H9 (cell line): ENCODE results near the gene GTF3C5. TPM values are rescaled to one million over a fixed set of nuclear protein-coding genes. Genes with fewer than 3 reads are reported as not detected.

Source experiments
- DNase-seq: peaks from one replicate; pipeline ENCODE4 v3.0.0-alpha.2; 2017
- H2AFZ ChIP-seq: one replicate; pipeline ENCODE4 v1.6.1; 2013; ENCODE audit warnings: mild to moderate bottlenecking, low read length, control low read depth, moderate library complexity
- H2AK5ac ChIP-seq: 2 replicates; pipeline ENCODE4 v1.6.1; 2013; ENCODE audit warnings: low read length, control low read depth, mixed read lengths; ENCODE audit not compliant: insufficient read length
- H2BK120ac ChIP-seq: one replicate; pipeline ENCODE4 v1.6.1; 2013; ENCODE audit warnings: low read depth, mild to moderate bottlenecking, low read length, control low read depth, inconsistent platforms; ENCODE audit not compliant: poor library complexity, severe bottlenecking
- H2BK12ac ChIP-seq: 2 replicates; pipeline ENCODE4 v1.6.1; 2013; ENCODE audit warnings: low read length, control low read depth, mixed read lengths, low read depth; ENCODE audit not compliant: insufficient read length
- H2BK15ac ChIP-seq: 2 replicates; pipeline ENCODE4 v1.6.1; 2013; ENCODE audit warnings: low read depth, low read length, control low read depth
- H2BK20ac ChIP-seq: one replicate; pipeline ENCODE4 v1.6.1; 2013; ENCODE audit warnings: low read depth, mild to moderate bottlenecking, low read length, control low read depth, inconsistent platforms; ENCODE audit not compliant: poor library complexity, severe bottlenecking
- H2BK5ac ChIP-seq: 2 replicates; pipeline ENCODE4 v1.6.1; 2013; ENCODE audit warnings: low read length, control low read depth, mixed read lengths; ENCODE audit not compliant: insufficient read length
- H3K14ac ChIP-seq: 2 replicates; pipeline ENCODE4 v1.6.1; 2013; ENCODE audit warnings: low read length, control low read depth; ENCODE audit not compliant: insufficient read depth
- H3K18ac ChIP-seq: 2 replicates; pipeline ENCODE4 v1.6.1; 2013; ENCODE audit warnings: low read depth, mild to moderate bottlenecking, mixed read lengths, low read length, control low read depth; ENCODE audit not compliant: insufficient read length
- H3K23ac ChIP-seq: 2 replicates; pipeline ENCODE4 v1.6.1; 2013; ENCODE audit warnings: low read length, control low read depth, mixed read lengths, low read depth; ENCODE audit not compliant: insufficient read length
- H3K23me2 ChIP-seq: 2 replicates; pipeline ENCODE4 v1.6.1; 2013; ENCODE audit warnings: low read depth, mild to moderate bottlenecking, mixed read lengths, low read length, control low read depth; ENCODE audit not compliant: insufficient read length, poor library complexity, severe bottlenecking
- H3K27ac ChIP-seq: 2 replicates; pipeline ENCODE4 v1.5.1; 2013; ENCODE audit warnings: low read length, control low read depth, mixed read lengths, low read depth; ENCODE audit not compliant: insufficient read length
- H3K27me3 ChIP-seq: 2 replicates; pipeline ENCODE4 v1.6.1; 2013; ENCODE audit warnings: low read length, control low read depth, inconsistent platforms; ENCODE audit not compliant: insufficient read depth
- H3K4ac ChIP-seq: 2 replicates; pipeline ENCODE4 v1.6.1; 2013; ENCODE audit warnings: low read depth, mild to moderate bottlenecking, control low read depth, inconsistent platforms, low read length, moderate library complexity
- H3K4me1 ChIP-seq: 2 replicates; pipeline ENCODE4 v1.6.1; 2013; ENCODE audit warnings: low read length, control low read depth, inconsistent platforms; ENCODE audit not compliant: insufficient read depth
- H3K4me2 ChIP-seq: 2 replicates; pipeline ENCODE4 v1.6.1; 2013; ENCODE audit warnings: low read length, control low read depth, mixed read lengths; ENCODE audit not compliant: insufficient read length, insufficient read depth
- H3K56ac ChIP-seq: 2 replicates; pipeline ENCODE4 v1.6.1; 2013; ENCODE audit warnings: low read depth, mild to moderate bottlenecking, mixed read lengths, low read length, control low read depth; ENCODE audit not compliant: insufficient read length
- H3K79me1 ChIP-seq: 2 replicates; pipeline ENCODE4 v1.6.1; 2013; ENCODE audit warnings: low read depth, mild to moderate bottlenecking, moderate library complexity, low read length, control low read depth, inconsistent platforms; ENCODE audit not compliant: insufficient read depth, poor library complexity, severe bottlenecking
- H3K79me2 ChIP-seq: 2 replicates; pipeline ENCODE4 v1.6.1; 2013; ENCODE audit warnings: low read length, control low read depth, inconsistent platforms; ENCODE audit not compliant: insufficient read depth
- H3K9ac ChIP-seq: 2 replicates; pipeline ENCODE4 v1.6.1; 2013; ENCODE audit warnings: low read length, control low read depth, mixed read lengths; ENCODE audit not compliant: insufficient read length; ENCODE audit errors: extremely low read depth
- H3K9me3 ChIP-seq: one replicate; pipeline ENCODE4 v1.6.1; 2013; ENCODE audit warnings: low read depth, low read length, inconsistent platforms; ENCODE audit not compliant: control insufficient read depth
- H3T11ph ChIP-seq: one replicate; pipeline ENCODE4 v1.6.1; 2013; ENCODE audit warnings: mild to moderate bottlenecking, low read length, control low read depth, inconsistent platforms
- H4K20me1 ChIP-seq: one replicate; pipeline ENCODE4 v1.6.1; 2013; ENCODE audit not compliant: control insufficient read depth, insufficient read length, insufficient read depth
- H4K5ac ChIP-seq: 2 replicates; pipeline ENCODE4 v1.6.1; 2013; ENCODE audit warnings: low read depth, mild to moderate bottlenecking, mixed read lengths, low read length, control low read depth; ENCODE audit not compliant: insufficient read length
- H4K8ac ChIP-seq: replicated peaks from 2 replicates; pipeline ENCODE4 v1.6.1; 2013; ENCODE audit warnings: low read length, control low read depth, mixed read lengths, low read depth; ENCODE audit not compliant: insufficient read length
- H4K91ac ChIP-seq: 2 replicates; pipeline ENCODE4 v1.6.1; 2013; ENCODE audit warnings: low read depth, mild to moderate bottlenecking, moderate library complexity, mixed read lengths, low read length, control low read depth; ENCODE audit not compliant: insufficient read length
- H3K27ac Mint-ChIP-seq, 3 experiments: 2 replicates in 2 of 3; 3 replicates in 1 of 3; pipeline ENCODE4 v1.8.0; 2020 to 2021; ENCODE audit warnings: mixed read lengths in 3 of 3, mild to moderate bottlenecking in 1 of 3, moderate library complexity in 1 of 3
- H3K27me3 Mint-ChIP-seq: 2 replicates; pipeline ENCODE4 v1.8.0; 2021; ENCODE audit warnings: low read depth, mild to moderate bottlenecking, moderate library complexity, mixed read lengths
- H3K36me3 Mint-ChIP-seq, 3 experiments: 2 replicates in 2 of 3; 3 replicates in 1 of 3; pipeline ENCODE4 v1.8.0; 2020 to 2021; ENCODE audit warnings: low read depth in 3 of 3, mixed read lengths in 3 of 3; ENCODE audit not compliant: insufficient read depth in 1 of 3
- H3K4me1 Mint-ChIP-seq, 2 experiments: 2 replicates each; pipeline ENCODE4 v1.8.0; 2020; ENCODE audit warnings: mixed read lengths in 2 of 2
- H3K4me3 Mint-ChIP-seq, 2 experiments: 2 replicates in 1 of 2; 3 replicates in 1 of 2; pipeline ENCODE4 v1.8.0; 2020 to 2021; ENCODE audit warnings: mild to moderate bottlenecking in 2 of 2, mixed read lengths in 2 of 2, moderate library complexity in 1 of 2
- H3K9me3 Mint-ChIP-seq, 2 experiments: 2 replicates in 1 of 2; 3 replicates in 1 of 2; pipeline ENCODE4 v1.8.0; 2020; ENCODE audit warnings: mild to moderate bottlenecking in 2 of 2, mixed read lengths in 2 of 2, moderate library complexity in 1 of 2
- CTCF ChIP-seq: fragments of 200-600 bp; sonication (generic); conservative IDR thresholded peaks from 3 replicates; pipeline ENCODE4 v1.8.0; 2021; ENCODE audit warnings: antibody characterized with exemption, mild to moderate bottlenecking
- WGBS: extraction: QIAGEN DNeasy Blood & Tissue Kit; methylation state at CpG from one replicate; pipeline ENCODE4 v1.1.7; 2013; ENCODE audit warnings: missing lambda C conversion rate, low lambda C conversion rate, mixed read lengths; ENCODE audit not compliant: insufficient read length; ENCODE audit errors: extremely low coverage; 5-methylcytosine and 5-hydroxymethylcytosine counted together
- total RNA-seq: library from RNA; stranded (reverse); gene quantifications from 2 replicates; pipeline ENCODE4 v1.2.1, GENCODE V29; 2021

Gene GTF3C5
- total RNA-seq, 1 experiment from 2014 or later: 88.9 TPM

- no peak overlapping the region for H3K4me3 Mint-ChIP-seq
- no peaks in the 10 kb centered on the region for H3K79me1 ChIP-seq
- no peaks in the 10 kb centered on the region for H3K9me3 ChIP-seq
Observed at GRCh38 chr9:133076691-133077090, 45.9 kb downstream of the GTF3C5 start.

More at GRCh38 chr9:133076691-133077090, 45.9 kb downstream of the GTF3C5 start:
- Histone ChIP-seq H3K4ac (no peak overlapping the region), H3K23ac (no peak overlapping the region), H3K79me2 (no peaks in the 10 kb centered on the region), H3K4me2 (no peak overlapping the region), H3K27me3 (no peaks in the 10 kb centered on the region), H3K27ac (no peak overlapping the region), H4K91ac (no peak overlapping the region), H3K18ac (no peak overlapping the region), H2BK12ac (no peak overlapping the region), H2AFZ (no peak overlapping the region), H3T11ph (no peak overlapping the region), H3K23me2 (no peaks in the 10 kb centered on the region), H2BK120ac (no peak overlapping the region), H3K4me1 (no peaks in the 10 kb centered on the region; the same call in 1 of the 2 replicates), H4K5ac (no peak overlapping the region), H3K9ac (no peak overlapping the region), H2BK20ac (no peak overlapping the region), H4K8ac (no peak overlapping the region), H3K14ac (no peak overlapping the region), H2BK5ac (no peak overlapping the region), H2BK15ac (no peak overlapping the region), H2AK5ac (no peak overlapping the region), H3K56ac (no peak overlapping the region), H4K20me1 (no peaks in the 10 kb centered on the region)
- Mint-ChIP-seq H3K27me3 (peaks cover 10% of the 10 kb centered on the region), H3K4me1 (peaks cover 16 to 19% of the 10 kb centered on the region in 2 experiments), H3K27ac (no peak overlapping the region), H3K36me3 (peaks cover 2 to 5% (median 4%) of the 10 kb centered on the region in 3 experiments; a peak in 5 of 7 replicates), H3K9me3 (no peaks in the 10 kb centered on the region)
- no peak for TF ChIP-seq CTCF
- DNase-seq: no peak
- no CpG with 5 or more reads among the region's 4 CpGs for WGBS
